NB4 (cell line): ENCODE measurements around the gene ZNF653.

Experiments
- MYC ChIP-seq: IDR thresholded peaks from 2 replicates; pipeline ENCODE4 v1.6.1; 2011; ENCODE audit warnings: low read depth, low read length
- POLR2A ChIP-seq: IDR thresholded peaks from 2 replicates; pipeline ENCODE4 v1.6.1; 2011; ENCODE audit warnings: mild to moderate bottlenecking; ENCODE audit not compliant: insufficient read length; ENCODE audit errors: extremely low read depth
- TF ChIP-seq, protein P1 (sequence below): IDR thresholded peaks from one replicate; pipeline ENCODE4 v1.5.1; 2012; ENCODE audit warnings: low read depth, low read length
- TF ChIP-seq, protein P2 (sequence below): IDR thresholded peaks from 2 replicates; pipeline ENCODE4 v1.6.1; 2011; ENCODE audit warnings: low read depth, low read length

DNA sequence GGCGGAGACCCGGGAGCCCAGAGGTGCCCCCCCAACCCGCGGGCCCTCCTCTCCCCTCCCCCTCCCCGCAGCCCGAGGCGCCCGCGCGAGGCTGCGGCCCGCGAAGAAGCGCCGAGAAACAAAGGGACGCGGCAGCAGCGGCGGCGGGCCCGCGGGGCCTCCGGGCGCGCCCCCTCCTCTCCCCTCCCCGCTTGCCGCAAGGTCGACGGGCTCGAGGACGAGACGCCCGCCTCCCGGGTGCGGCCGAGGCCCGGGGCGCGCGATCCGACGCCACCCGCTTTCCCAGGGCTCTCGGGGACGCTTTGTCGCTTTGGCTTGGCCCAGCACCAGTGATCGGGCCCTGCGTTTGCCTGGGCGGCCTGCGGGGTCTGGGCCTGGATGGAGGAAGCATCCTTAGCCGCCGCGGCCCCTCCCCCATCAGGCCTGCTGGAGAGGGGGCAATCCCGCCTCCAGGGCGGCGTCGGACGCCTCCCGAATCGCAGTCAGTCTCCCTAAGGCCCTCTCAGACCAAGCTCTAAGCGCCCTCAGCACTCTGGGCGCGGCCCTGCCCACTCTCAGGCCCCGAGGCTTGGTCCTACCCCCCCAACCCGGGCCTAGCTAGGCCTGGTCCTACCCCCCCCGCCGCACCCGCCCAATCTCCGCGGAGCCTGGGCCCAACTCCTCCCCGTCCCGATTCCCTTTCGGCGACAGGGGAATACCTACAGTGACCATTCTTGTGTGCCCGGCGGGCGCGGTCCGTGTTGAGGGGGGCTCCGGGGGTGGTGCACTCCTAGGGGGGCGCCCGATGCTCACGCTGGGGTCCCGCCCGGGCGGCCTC, 25.5 kb downstream of the ZNF653 start:
- TF ChIP-seq, protein P1, sequence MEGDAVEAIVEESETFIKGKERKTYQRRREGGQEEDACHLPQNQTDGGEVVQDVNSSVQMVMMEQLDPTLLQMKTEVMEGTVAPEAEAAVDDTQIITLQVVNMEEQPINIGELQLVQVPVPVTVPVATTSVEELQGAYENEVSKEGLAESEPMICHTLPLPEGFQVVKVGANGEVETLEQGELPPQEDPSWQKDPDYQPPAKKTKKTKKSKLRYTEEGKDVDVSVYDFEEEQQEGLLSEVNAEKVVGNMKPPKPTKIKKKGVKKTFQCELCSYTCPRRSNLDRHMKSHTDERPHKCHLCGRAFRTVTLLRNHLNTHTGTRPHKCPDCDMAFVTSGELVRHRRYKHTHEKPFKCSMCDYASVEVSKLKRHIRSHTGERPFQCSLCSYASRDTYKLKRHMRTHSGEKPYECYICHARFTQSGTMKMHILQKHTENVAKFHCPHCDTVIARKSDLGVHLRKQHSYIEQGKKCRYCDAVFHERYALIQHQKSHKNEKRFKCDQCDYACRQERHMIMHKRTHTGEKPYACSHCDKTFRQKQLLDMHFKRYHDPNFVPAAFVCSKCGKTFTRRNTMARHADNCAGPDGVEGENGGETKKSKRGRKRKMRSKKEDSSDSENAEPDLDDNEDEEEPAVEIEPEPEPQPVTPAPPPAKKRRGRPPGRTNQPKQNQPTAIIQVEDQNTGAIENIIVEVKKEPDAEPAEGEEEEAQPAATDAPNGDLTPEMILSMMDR, result no peak
- TF ChIP-seq POLR2A (no peak), MYC (no peak)
- TF ChIP-seq, protein P2, sequence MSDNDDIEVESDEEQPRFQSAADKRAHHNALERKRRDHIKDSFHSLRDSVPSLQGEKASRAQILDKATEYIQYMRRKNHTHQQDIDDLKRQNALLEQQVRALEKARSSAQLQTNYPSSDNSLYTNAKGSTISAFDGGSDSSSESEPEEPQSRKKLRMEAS, result no peak
